H9 (cell line): Measurements from ENCODE around the gene SLC2A1. TPM values are rescaled to one million over a fixed set of nuclear protein-coding genes. Genes with fewer than 3 reads are reported as not detected.

ENCODE experiments used
- DNase-seq: peaks from one replicate; pipeline ENCODE4 v3.0.0-alpha.2; 2017
- H2AFZ ChIP-seq: one replicate; pipeline ENCODE4 v1.6.1; 2013; ENCODE audit warnings: mild to moderate bottlenecking, low read length, control low read depth, moderate library complexity
- H2AK5ac ChIP-seq: 2 replicates; pipeline ENCODE4 v1.6.1; 2013; ENCODE audit warnings: low read length, control low read depth, mixed read lengths; ENCODE audit not compliant: insufficient read length
- H2BK120ac ChIP-seq: one replicate; pipeline ENCODE4 v1.6.1; 2013; ENCODE audit warnings: low read depth, mild to moderate bottlenecking, low read length, control low read depth, inconsistent platforms; ENCODE audit not compliant: poor library complexity, severe bottlenecking
- H2BK12ac ChIP-seq: 2 replicates; pipeline ENCODE4 v1.6.1; 2013; ENCODE audit warnings: low read length, control low read depth, mixed read lengths, low read depth; ENCODE audit not compliant: insufficient read length
- H2BK15ac ChIP-seq: 2 replicates; pipeline ENCODE4 v1.6.1; 2013; ENCODE audit warnings: low read depth, low read length, control low read depth
- H2BK20ac ChIP-seq: one replicate; pipeline ENCODE4 v1.6.1; 2013; ENCODE audit warnings: low read depth, mild to moderate bottlenecking, low read length, control low read depth, inconsistent platforms; ENCODE audit not compliant: poor library complexity, severe bottlenecking
- H2BK5ac ChIP-seq: 2 replicates; pipeline ENCODE4 v1.6.1; 2013; ENCODE audit warnings: low read length, control low read depth, mixed read lengths; ENCODE audit not compliant: insufficient read length
- H3K14ac ChIP-seq: 2 replicates; pipeline ENCODE4 v1.6.1; 2013; ENCODE audit warnings: low read length, control low read depth; ENCODE audit not compliant: insufficient read depth
- H3K18ac ChIP-seq: 2 replicates; pipeline ENCODE4 v1.6.1; 2013; ENCODE audit warnings: low read depth, mild to moderate bottlenecking, mixed read lengths, low read length, control low read depth; ENCODE audit not compliant: insufficient read length
- H3K23ac ChIP-seq: 2 replicates; pipeline ENCODE4 v1.6.1; 2013; ENCODE audit warnings: low read length, control low read depth, mixed read lengths, low read depth; ENCODE audit not compliant: insufficient read length
- H3K23me2 ChIP-seq: 2 replicates; pipeline ENCODE4 v1.6.1; 2013; ENCODE audit warnings: low read depth, mild to moderate bottlenecking, mixed read lengths, low read length, control low read depth; ENCODE audit not compliant: insufficient read length, poor library complexity, severe bottlenecking
- H3K27ac ChIP-seq: 2 replicates; pipeline ENCODE4 v1.5.1; 2013; ENCODE audit warnings: low read length, control low read depth, mixed read lengths, low read depth; ENCODE audit not compliant: insufficient read length
- H3K27me3 ChIP-seq: 2 replicates; pipeline ENCODE4 v1.6.1; 2013; ENCODE audit warnings: low read length, control low read depth, inconsistent platforms; ENCODE audit not compliant: insufficient read depth
- H3K4ac ChIP-seq: 2 replicates; pipeline ENCODE4 v1.6.1; 2013; ENCODE audit warnings: low read depth, mild to moderate bottlenecking, control low read depth, inconsistent platforms, low read length, moderate library complexity
- H3K4me1 ChIP-seq: 2 replicates; pipeline ENCODE4 v1.6.1; 2013; ENCODE audit warnings: low read length, control low read depth, inconsistent platforms; ENCODE audit not compliant: insufficient read depth
- H3K4me2 ChIP-seq: 2 replicates; pipeline ENCODE4 v1.6.1; 2013; ENCODE audit warnings: low read length, control low read depth, mixed read lengths; ENCODE audit not compliant: insufficient read length, insufficient read depth
- H3K56ac ChIP-seq: 2 replicates; pipeline ENCODE4 v1.6.1; 2013; ENCODE audit warnings: low read depth, mild to moderate bottlenecking, mixed read lengths, low read length, control low read depth; ENCODE audit not compliant: insufficient read length
- H3K79me1 ChIP-seq: 2 replicates; pipeline ENCODE4 v1.6.1; 2013; ENCODE audit warnings: low read depth, mild to moderate bottlenecking, moderate library complexity, low read length, control low read depth, inconsistent platforms; ENCODE audit not compliant: insufficient read depth, poor library complexity, severe bottlenecking
- H3K79me2 ChIP-seq: 2 replicates; pipeline ENCODE4 v1.6.1; 2013; ENCODE audit warnings: low read length, control low read depth, inconsistent platforms; ENCODE audit not compliant: insufficient read depth
- H3K9ac ChIP-seq: 2 replicates; pipeline ENCODE4 v1.6.1; 2013; ENCODE audit warnings: low read length, control low read depth, mixed read lengths; ENCODE audit not compliant: insufficient read length; ENCODE audit errors: extremely low read depth
- H3K9me3 ChIP-seq: one replicate; pipeline ENCODE4 v1.6.1; 2013; ENCODE audit warnings: low read depth, low read length, inconsistent platforms; ENCODE audit not compliant: control insufficient read depth
- H3T11ph ChIP-seq: one replicate; pipeline ENCODE4 v1.6.1; 2013; ENCODE audit warnings: mild to moderate bottlenecking, low read length, control low read depth, inconsistent platforms
- H4K20me1 ChIP-seq: one replicate; pipeline ENCODE4 v1.6.1; 2013; ENCODE audit not compliant: control insufficient read depth, insufficient read length, insufficient read depth
- H4K5ac ChIP-seq: 2 replicates; pipeline ENCODE4 v1.6.1; 2013; ENCODE audit warnings: low read depth, mild to moderate bottlenecking, mixed read lengths, low read length, control low read depth; ENCODE audit not compliant: insufficient read length
- H4K8ac ChIP-seq: replicated peaks from 2 replicates; pipeline ENCODE4 v1.6.1; 2013; ENCODE audit warnings: low read length, control low read depth, mixed read lengths, low read depth; ENCODE audit not compliant: insufficient read length
- H4K91ac ChIP-seq: 2 replicates; pipeline ENCODE4 v1.6.1; 2013; ENCODE audit warnings: low read depth, mild to moderate bottlenecking, moderate library complexity, mixed read lengths, low read length, control low read depth; ENCODE audit not compliant: insufficient read length
- H3K27ac Mint-ChIP-seq, 3 experiments: 2 replicates in 2 of 3; 3 replicates in 1 of 3; pipeline ENCODE4 v1.8.0; 2020 to 2021; ENCODE audit warnings: mixed read lengths in 3 of 3, mild to moderate bottlenecking in 1 of 3, moderate library complexity in 1 of 3
- H3K27me3 Mint-ChIP-seq: 2 replicates; pipeline ENCODE4 v1.8.0; 2021; ENCODE audit warnings: low read depth, mild to moderate bottlenecking, moderate library complexity, mixed read lengths
- H3K36me3 Mint-ChIP-seq, 3 experiments: 2 replicates in 2 of 3; 3 replicates in 1 of 3; pipeline ENCODE4 v1.8.0; 2020 to 2021; ENCODE audit warnings: low read depth in 3 of 3, mixed read lengths in 3 of 3; ENCODE audit not compliant: insufficient read depth in 1 of 3
- H3K4me1 Mint-ChIP-seq, 2 experiments: 2 replicates each; pipeline ENCODE4 v1.8.0; 2020; ENCODE audit warnings: mixed read lengths in 2 of 2
- H3K4me3 Mint-ChIP-seq, 2 experiments: 2 replicates in 1 of 2; 3 replicates in 1 of 2; pipeline ENCODE4 v1.8.0; 2020 to 2021; ENCODE audit warnings: mild to moderate bottlenecking in 2 of 2, mixed read lengths in 2 of 2, moderate library complexity in 1 of 2
- H3K9me3 Mint-ChIP-seq, 2 experiments: 2 replicates in 1 of 2; 3 replicates in 1 of 2; pipeline ENCODE4 v1.8.0; 2020; ENCODE audit warnings: mild to moderate bottlenecking in 2 of 2, mixed read lengths in 2 of 2, moderate library complexity in 1 of 2
- CTCF ChIP-seq: fragments of 200-600 bp; sonication (generic); conservative IDR thresholded peaks from 3 replicates; pipeline ENCODE4 v1.8.0; 2021; ENCODE audit warnings: antibody characterized with exemption, mild to moderate bottlenecking
- WGBS: extraction: QIAGEN DNeasy Blood & Tissue Kit; methylation state at CpG from one replicate; pipeline ENCODE4 v1.1.7; 2013; ENCODE audit warnings: missing lambda C conversion rate, low lambda C conversion rate, mixed read lengths; ENCODE audit not compliant: insufficient read length; ENCODE audit errors: extremely low coverage; 5-methylcytosine and 5-hydroxymethylcytosine counted together
- total RNA-seq: library from RNA; stranded (reverse); gene quantifications from 2 replicates; pipeline ENCODE4 v1.2.1, GENCODE V29; 2021

Gene SLC2A1
- total RNA-seq, 1 experiment from 2014 or later: 186 TPM

GRCh38 chr1:43002766-43003165, 44.1 kb upstream of the SLC2A1 start:
- Histone ChIP-seq H3K23ac (no peak overlapping the region), H4K5ac (no peak overlapping the region), H3K4ac (no peak overlapping the region), H2AFZ (no peak overlapping the region), H3K4me2 (no peak overlapping the region), H2AK5ac (no peak overlapping the region), H3K56ac (no peak overlapping the region), H2BK5ac (no peak overlapping the region), H3K27me3 (no peaks in the 10 kb centered on the region), H2BK15ac (no peak overlapping the region), H2BK20ac (no peak overlapping the region), H3K4me1 (peaks cover 6% of the 10 kb centered on the region; the same call in 1 of the 2 replicates), H3K18ac (no peak overlapping the region), H3K27ac (no peak overlapping the region), H3T11ph (no peak overlapping the region), H3K9me3 (no peaks in the 10 kb centered on the region), H3K79me1 (no peaks in the 10 kb centered on the region), H3K79me2 (no peaks in the 10 kb centered on the region), H3K14ac (no peak overlapping the region), H3K23me2 (no peaks in the 10 kb centered on the region), H3K9ac (no peak overlapping the region), H2BK120ac (no peak overlapping the region), H2BK12ac (no peak overlapping the region), H4K91ac (no peak overlapping the region), H4K20me1 (no peaks in the 10 kb centered on the region), H4K8ac (no peak overlapping the region)
- Mint-ChIP-seq H3K27ac (no peak overlapping the region; a peak in 2 of 7 replicates), H3K4me1 (peaks cover 27 to 29% of the 10 kb centered on the region in 2 experiments), H3K36me3 (peaks cover 0 to 2% (median 0%) of the 10 kb centered on the region in 3 experiments; a peak in 1 of 7 replicates), H3K4me3 (no peak overlapping the region), H3K27me3 (no peaks in the 10 kb centered on the region), H3K9me3 (peaks cover 0 to 1% of the 10 kb centered on the region in 2 experiments; a peak in 1 of 5 replicates)
- no CpG with 5 or more reads among the region's 1 CpG for WGBS
- no peak for TF ChIP-seq CTCF
- no peak for DNase-seq
